ENCODE data around the gene CLIC1. TPM values are rescaled to one million over a fixed set of nuclear protein-coding genes. Genes with fewer than 3 reads are reported as not detected.

CLIC1 gene
- total and polyA plus RNA-seq, 2 experiments from 2014 or later: 463 to 599 TPM

GRCh38 chr6:31730631-31731086 lies 5.7 kb downstream of the CLIC1 start:
- Histone ChIP-seq H4K20me1 (ENCODE audit: insufficient read depth, poor library complexity, severe bottlenecking) (peaks cover 25% of the 10 kb centered on the region), H3K36me3 (replicated peaks; ENCODE audit: insufficient read depth, low read depth) (no peaks in the 10 kb centered on the region)
- TF ChIP-seq, protein P1, sequence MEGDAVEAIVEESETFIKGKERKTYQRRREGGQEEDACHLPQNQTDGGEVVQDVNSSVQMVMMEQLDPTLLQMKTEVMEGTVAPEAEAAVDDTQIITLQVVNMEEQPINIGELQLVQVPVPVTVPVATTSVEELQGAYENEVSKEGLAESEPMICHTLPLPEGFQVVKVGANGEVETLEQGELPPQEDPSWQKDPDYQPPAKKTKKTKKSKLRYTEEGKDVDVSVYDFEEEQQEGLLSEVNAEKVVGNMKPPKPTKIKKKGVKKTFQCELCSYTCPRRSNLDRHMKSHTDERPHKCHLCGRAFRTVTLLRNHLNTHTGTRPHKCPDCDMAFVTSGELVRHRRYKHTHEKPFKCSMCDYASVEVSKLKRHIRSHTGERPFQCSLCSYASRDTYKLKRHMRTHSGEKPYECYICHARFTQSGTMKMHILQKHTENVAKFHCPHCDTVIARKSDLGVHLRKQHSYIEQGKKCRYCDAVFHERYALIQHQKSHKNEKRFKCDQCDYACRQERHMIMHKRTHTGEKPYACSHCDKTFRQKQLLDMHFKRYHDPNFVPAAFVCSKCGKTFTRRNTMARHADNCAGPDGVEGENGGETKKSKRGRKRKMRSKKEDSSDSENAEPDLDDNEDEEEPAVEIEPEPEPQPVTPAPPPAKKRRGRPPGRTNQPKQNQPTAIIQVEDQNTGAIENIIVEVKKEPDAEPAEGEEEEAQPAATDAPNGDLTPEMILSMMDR (IDR thresholded peaks at IDR 0.05; ENCODE audit: poor library complexity): no peak

DNA sequence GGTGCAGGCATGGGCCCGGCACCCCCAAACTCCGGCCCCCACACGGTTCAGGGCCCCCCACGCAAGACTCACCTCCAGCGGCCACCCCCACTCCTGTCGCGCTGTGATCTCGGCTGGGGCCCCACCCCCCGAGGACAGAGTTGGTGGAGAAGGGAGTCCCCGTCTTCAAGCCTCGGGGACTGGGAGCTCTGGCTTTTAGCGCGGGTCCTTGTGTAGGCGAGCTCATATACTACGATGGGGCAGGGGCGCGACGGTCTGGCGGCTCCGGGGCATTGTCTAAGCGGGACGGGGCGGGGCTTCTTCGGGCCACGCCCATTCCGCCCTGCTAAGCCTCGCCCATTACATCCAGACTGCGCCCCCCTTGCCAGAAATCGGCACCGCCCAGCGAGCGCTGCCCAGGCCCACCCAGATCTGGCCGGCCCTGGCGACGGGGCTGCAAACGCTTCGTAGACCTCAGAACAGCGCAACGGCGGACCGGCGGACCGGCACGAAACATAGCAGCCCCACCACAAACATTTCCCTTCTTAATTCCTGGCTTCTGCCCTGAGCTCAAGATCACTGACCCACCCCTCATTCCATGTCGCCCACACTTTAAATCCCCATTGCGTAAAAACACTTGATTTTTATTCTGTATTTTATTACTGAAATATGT lies 6.2 kb downstream of the CLIC1 start:
- Histone ChIP-seq H3K4me1 (ENCODE audit: insufficient read depth) (peaks cover 19% of the 10 kb centered on the region), H3K9me3 (ENCODE audit: low read depth) (no peaks in the 10 kb centered on the region), H3K27ac (peak overlapping the region; percentile 99), H3K27me3 (no peaks in the 10 kb centered on the region), H3K36me3 (replicated peaks; ENCODE audit: insufficient read depth, low read depth) (no peaks in the 10 kb centered on the region), H2AFZ (peak overlapping the region; percentile 36), H4K20me1 (ENCODE audit: insufficient read depth, poor library complexity, severe bottlenecking) (peaks cover 25% of the 10 kb centered on the region), H3K9me2 (replicated peaks; ENCODE audit: insufficient read depth) (no peaks in the 10 kb centered on the region), H3K4me3 (peak overlapping the region; percentile 89), H3K4me2 (peak overlapping the region; percentile 82), H3K79me2 (peaks cover 54% of the 10 kb centered on the region)
- 3% methylated on average over 45 of the region's 46 CpGs for WGBS (ENCODE audit: low lambda C conversion rate, missing lambda C conversion rate)
- TF ChIP-seq, protein P1 (IDR thresholded peaks at IDR 0.05; ENCODE audit: poor library complexity): no peak
- TF ChIP-seq EZH2 (IDR thresholded peaks at IDR 0.05; ENCODE audit: borderline replicate concordance) (no peak), EZH2phosphoT487 (IDR thresholded peaks at IDR 0.05; ENCODE audit: low read depth, severe bottlenecking, unreplicated experiment) (no peak)
- peak; percentile 97 for DNase-seq (ENCODE audit: low spot score)

More at GRCh38 chr6:31730631-31731086, 5.7 kb downstream of the CLIC1 start:
- peaks cover 60% of the 10 kb centered on the region for H3K79me2 ChIP-seq
- no peaks in the 10 kb centered on the region for H3K27me3 ChIP-seq
- H3K4me3 ChIP-seq: no peak overlapping the region
- H3K4me2 ChIP-seq: peak overlapping the region; percentile 82
- no peak overlapping the region for H2AFZ ChIP-seq
- H3K27ac ChIP-seq: peak overlapping the region; percentile 99
- H3K9me3 ChIP-seq (ENCODE audit: low read depth): no peaks in the 10 kb centered on the region
- peaks cover 19% of the 10 kb centered on the region for H3K4me1 ChIP-seq (ENCODE audit: insufficient read depth)
- WGBS (ENCODE audit: low lambda C conversion rate, missing lambda C conversion rate): 92% methylated on average over 11 of the region's 11 CpGs
- DNase-seq (ENCODE audit: low spot score): no peak
- no peaks in the 10 kb centered on the region for H3K9me2 ChIP-seq (replicated peaks; ENCODE audit: insufficient read depth)

DNA sequence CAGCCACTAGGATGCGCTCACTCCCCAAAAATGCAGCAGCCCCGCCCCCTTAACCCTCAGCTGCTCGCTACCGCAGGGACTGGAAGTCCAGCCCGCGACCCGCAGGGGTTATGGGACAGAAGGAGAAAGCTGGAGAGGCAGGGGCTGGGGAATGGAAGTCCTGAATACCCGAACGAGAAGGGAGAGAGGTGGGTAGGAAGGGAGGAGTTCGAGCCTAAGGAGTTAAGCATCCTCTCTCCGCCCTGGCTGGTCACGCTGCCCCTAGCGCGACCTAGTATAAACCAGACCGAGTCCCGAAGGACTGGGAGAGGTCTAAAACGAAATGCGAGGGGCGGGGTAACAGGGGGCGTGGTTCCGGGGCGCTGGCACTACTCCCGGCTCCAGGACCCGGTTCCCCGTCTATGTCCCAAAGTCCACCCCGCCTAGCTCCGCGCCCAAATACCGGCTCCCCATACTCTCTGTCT lies 6.8 kb downstream of the CLIC1 start:
- Histone ChIP-seq H3K27ac (peak overlapping the region; percentile 99), H3K79me2 (peaks cover 48% of the 10 kb centered on the region), H3K4me3 (peak overlapping the region; percentile 89), H3K36me3 (replicated peaks; ENCODE audit: insufficient read depth, low read depth) (no peaks in the 10 kb centered on the region), H3K4me1 (ENCODE audit: insufficient read depth) (peaks cover 18% of the 10 kb centered on the region), H3K4me2 (peak overlapping the region; percentile 82), H4K20me1 (ENCODE audit: insufficient read depth, poor library complexity, severe bottlenecking) (peaks cover 23% of the 10 kb centered on the region), H3K27me3 (no peaks in the 10 kb centered on the region), H2AFZ (peak overlapping the region; percentile 36), H3K9me3 (ENCODE audit: low read depth) (no peaks in the 10 kb centered on the region), H3K9me2 (replicated peaks; ENCODE audit: insufficient read depth) (no peaks in the 10 kb centered on the region)
- DNase-seq (ENCODE audit: low spot score): peak; percentile 93
- WGBS (ENCODE audit: low lambda C conversion rate, missing lambda C conversion rate): 1% methylated on average over 29 of the region's 29 CpGs
- TF ChIP-seq, protein P1 (IDR thresholded peaks at IDR 0.05; ENCODE audit: poor library complexity): no peak
- TF ChIP-seq EZH2 (IDR thresholded peaks at IDR 0.05; ENCODE audit: borderline replicate concordance) (no peak), EZH2phosphoT487 (IDR thresholded peaks at IDR 0.05; ENCODE audit: low read depth, severe bottlenecking, unreplicated experiment) (no peak)
